Measurements from ENCODE around the gene ZFAND5.

ZFAND5 gene

GRCh38 chr9:72333709-72334108 lies 31.3 kb downstream of the ZFAND5 start:
- no peak for DNase-seq (ENCODE audit: low read depth)
- no peak overlapping the region for H3K4me3 ChIP-seq (ENCODE audit: low read depth, low read length)
- TF ChIP-seq CTCF (IDR thresholded peaks at IDR 0.05; ENCODE audit: low read depth, low read length, missing control alignments), result no peak
- in situ Hi-C loops (cut with HindIII; ENCODE audit: low sequenced_read_pairs), result loop anchor here (5.0 kb wide), 1 partner anchor 74 kb away; no protein-coding TSS in a partner anchor

GRCh38 chr9:72333197-72333596 lies 31.8 kb downstream of the ZFAND5 start:
- TF ChIP-seq CTCF (IDR thresholded peaks at IDR 0.05; ENCODE audit: low read depth, low read length, missing control alignments), result no peak
- DNase-seq (ENCODE audit: low read depth), result no peak
- no peak overlapping the region for H3K4me3 ChIP-seq (ENCODE audit: low read depth, low read length)
- in situ Hi-C loops (cut with HindIII; ENCODE audit: low sequenced_read_pairs), result loop anchor here (5.0 kb wide), 1 partner anchor 74 kb away; no protein-coding TSS in a partner anchor

GRCh38 chr9:72332351-72332750 lies 32.7 kb downstream of the ZFAND5 start:
- no peak for DNase-seq (ENCODE audit: low read depth)
- no peak overlapping the region for H3K4me3 ChIP-seq (ENCODE audit: low read depth, low read length)
- no peak for TF ChIP-seq CTCF (IDR thresholded peaks at IDR 0.05; ENCODE audit: low read depth, low read length, missing control alignments)
- in situ Hi-C loops (cut with HindIII; ENCODE audit: low sequenced_read_pairs), result loop anchor here (5.0 kb wide), 1 partner anchor 75 kb away; no protein-coding TSS in a partner anchor

GRCh38 chr9:72327631-72328030 lies 37.4 kb downstream of the ZFAND5 start:
- no peak for DNase-seq (ENCODE audit: low read depth)
- no peak overlapping the region for H3K4me3 ChIP-seq (ENCODE audit: low read depth, low read length)
- TF ChIP-seq CTCF (IDR thresholded peaks at IDR 0.05; ENCODE audit: low read depth, low read length, missing control alignments), result no peak
- in situ Hi-C loops (cut with HindIII; ENCODE audit: low sequenced_read_pairs), result no loop called here

- DNase-seq (ENCODE audit: low read depth), result no peak
- in situ Hi-C loops (cut with HindIII; ENCODE audit: low sequenced_read_pairs), result no loop called here
- no peak overlapping the region for H3K4me3 ChIP-seq (ENCODE audit: low read depth, low read length)
- no peak for TF ChIP-seq CTCF (IDR thresholded peaks at IDR 0.05; ENCODE audit: low read depth, low read length, missing control alignments)
Measured at GRCh38 chr9:72326641-72327040, 38.4 kb downstream of the ZFAND5 start.

- in situ Hi-C loops (cut with HindIII; ENCODE audit: low sequenced_read_pairs), result no loop called here
- no peak overlapping the region for H3K4me3 ChIP-seq (ENCODE audit: low read depth, low read length)
- no peak for TF ChIP-seq CTCF (IDR thresholded peaks at IDR 0.05; ENCODE audit: low read depth, low read length, missing control alignments)
- no peak for DNase-seq (ENCODE audit: low read depth)
Measured at GRCh38 chr9:72324974-72325373, 40.0 kb downstream of the ZFAND5 start.

- in situ Hi-C loops (cut with HindIII; ENCODE audit: low sequenced_read_pairs), result no loop called here
- no peak for TF ChIP-seq CTCF (IDR thresholded peaks at IDR 0.05; ENCODE audit: low read depth, low read length, missing control alignments)
- H3K4me3 ChIP-seq (ENCODE audit: low read depth, low read length), result no peak overlapping the region
- DNase-seq (ENCODE audit: low read depth), result no peak
Measured at GRCh38 chr9:72322678-72323077, 42.3 kb downstream of the ZFAND5 start.
